Loucy (cell line): ENCODE measurements around the gene GRHL1.

Experiments used
- H2AFZ ChIP-seq: fragments of 200-600 bp; sonication (generic); 2 replicates; pipeline ENCODE4 v1.6.0; 2016; ENCODE audit warnings: antibody characterized with exemption, mild to moderate bottlenecking, low read length, moderate library complexity
- H3F3A ChIP-seq: fragments of 200-600 bp; 2 replicates; pipeline ENCODE4 v1.6.0; 2016; ENCODE audit warnings: antibody characterized with exemption, low read depth, mild to moderate bottlenecking
- H3K27me3 ChIP-seq: fragments of 200-600 bp; sonication (generic); 2 replicates; pipeline ENCODE4 v1.6.1; 2014; ENCODE audit warnings: low read length, mild to moderate bottlenecking; ENCODE audit not compliant: insufficient read depth, poor library complexity, severe bottlenecking
- H3K36me3 ChIP-seq: fragments of 200-600 bp; sonication (generic); 2 replicates; pipeline ENCODE4 v1.6.1; 2016; ENCODE audit warnings: low read length; ENCODE audit not compliant: insufficient read depth
- H3K4me1 ChIP-seq: fragments of 200-600 bp; sonication (generic); 2 replicates; pipeline ENCODE4 v1.5.1; 2014; ENCODE audit warnings: low read length, mild to moderate bottlenecking; ENCODE audit not compliant: insufficient read depth, poor library complexity, severe bottlenecking
- H3K4me2 ChIP-seq: fragments of 200-600 bp; sonication (generic); 2 replicates; pipeline ENCODE4 v1.6.0; 2014; ENCODE audit warnings: antibody characterized with exemption, low read length, low read depth, mild to moderate bottlenecking; ENCODE audit not compliant: poor library complexity, severe bottlenecking
- H3K4me3 ChIP-seq: fragments of 200-600 bp; sonication (generic); 2 replicates; pipeline ENCODE4 v1.5.1; 2014; ENCODE audit warnings: low read length, mild to moderate bottlenecking, mixed read lengths; ENCODE audit not compliant: poor library complexity, severe bottlenecking
- H3K79me2 ChIP-seq: fragments of 200-600 bp; sonication (generic); 2 replicates; pipeline ENCODE4 v1.6.1; 2014; ENCODE audit warnings: low read length; ENCODE audit not compliant: insufficient read depth
- H3K9ac ChIP-seq: fragments of 200-600 bp; sonication (generic); 2 replicates; pipeline ENCODE4 v1.6.0; 2014; ENCODE audit warnings: mild to moderate bottlenecking, low read depth, low read length, moderate library complexity; ENCODE audit not compliant: poor library complexity, severe bottlenecking
- H3K9me2 ChIP-seq: fragments of 200-600 bp; sonication (generic); replicated peaks from 2 replicates; pipeline ENCODE4 v1.6.1; 2016; ENCODE audit warnings: low read depth, low read length, mixed read lengths
- H3K9me3 ChIP-seq: fragments of 200-600 bp; sonication (generic); 2 replicates; pipeline ENCODE4 v1.6.1; 2014; ENCODE audit warnings: mild to moderate bottlenecking, antibody characterized with exemption, low read length, low read depth; ENCODE audit not compliant: insufficient read depth
- H4K20me1 ChIP-seq: fragments of 200-600 bp; sonication (generic); 2 replicates; pipeline ENCODE4 v1.6.0; 2014; ENCODE audit warnings: antibody characterized with exemption, low read length, mild to moderate bottlenecking; ENCODE audit not compliant: insufficient read depth, poor library complexity, severe bottlenecking
- EZH2phosphoT487 ChIP-seq: fragments of 200-600 bp; IDR thresholded peaks from 2 replicates; pipeline ENCODE4 v1.6.1; 2018; ENCODE audit warnings: antibody characterized with exemption, mild to moderate bottlenecking, moderate library complexity, borderline replicate concordance
- TF ChIP-seq, protein P1 (sequence below): fragments of 200-600 bp; sonication (generic); conservative IDR thresholded peaks from 2 replicates; pipeline ENCODE4 v1.5.1; 2014; ENCODE audit warnings: mild to moderate bottlenecking, antibody characterized with exemption, low read length

GRHL1 gene

DNA sequence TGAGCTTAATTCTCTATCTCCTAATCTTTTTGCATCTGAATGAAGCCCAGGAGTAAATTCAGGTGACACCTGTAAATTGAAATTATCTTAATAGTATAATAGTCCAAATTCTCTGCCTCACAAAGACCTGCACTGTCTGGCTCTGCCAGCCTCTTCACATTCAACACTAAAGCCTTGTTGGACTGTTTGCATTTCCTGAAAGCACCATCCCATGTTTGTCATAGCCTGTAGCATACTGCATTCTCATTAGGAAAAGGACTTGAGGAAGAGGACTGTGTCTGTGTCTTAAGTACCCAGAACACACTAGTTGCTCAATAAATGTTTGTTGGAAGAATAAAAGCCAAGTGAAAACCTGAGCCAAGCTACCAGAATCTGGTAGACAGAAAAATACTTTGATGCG lies 42.9 kb upstream of the GRHL1 start:
- Histone ChIP-seq H3K9me2 (no peaks in the 10 kb centered on the region), H3F3A (no peaks in the 10 kb centered on the region), H3K27me3 (no peaks in the 10 kb centered on the region), H3K36me3 (peaks cover 51% of the 10 kb centered on the region; the same call in 1 of the 2 replicates), H3K4me2 (no peak overlapping the region), H3K4me3 (no peak overlapping the region), H2AFZ (no peak overlapping the region), H3K4me1 (no peaks in the 10 kb centered on the region), H3K9ac (no peak overlapping the region), H3K79me2 (no peaks in the 10 kb centered on the region), H4K20me1 (no peaks in the 10 kb centered on the region), H3K9me3 (no peaks in the 10 kb centered on the region)
- TF ChIP-seq, protein P1, sequence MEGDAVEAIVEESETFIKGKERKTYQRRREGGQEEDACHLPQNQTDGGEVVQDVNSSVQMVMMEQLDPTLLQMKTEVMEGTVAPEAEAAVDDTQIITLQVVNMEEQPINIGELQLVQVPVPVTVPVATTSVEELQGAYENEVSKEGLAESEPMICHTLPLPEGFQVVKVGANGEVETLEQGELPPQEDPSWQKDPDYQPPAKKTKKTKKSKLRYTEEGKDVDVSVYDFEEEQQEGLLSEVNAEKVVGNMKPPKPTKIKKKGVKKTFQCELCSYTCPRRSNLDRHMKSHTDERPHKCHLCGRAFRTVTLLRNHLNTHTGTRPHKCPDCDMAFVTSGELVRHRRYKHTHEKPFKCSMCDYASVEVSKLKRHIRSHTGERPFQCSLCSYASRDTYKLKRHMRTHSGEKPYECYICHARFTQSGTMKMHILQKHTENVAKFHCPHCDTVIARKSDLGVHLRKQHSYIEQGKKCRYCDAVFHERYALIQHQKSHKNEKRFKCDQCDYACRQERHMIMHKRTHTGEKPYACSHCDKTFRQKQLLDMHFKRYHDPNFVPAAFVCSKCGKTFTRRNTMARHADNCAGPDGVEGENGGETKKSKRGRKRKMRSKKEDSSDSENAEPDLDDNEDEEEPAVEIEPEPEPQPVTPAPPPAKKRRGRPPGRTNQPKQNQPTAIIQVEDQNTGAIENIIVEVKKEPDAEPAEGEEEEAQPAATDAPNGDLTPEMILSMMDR = no peak
- no peak for TF ChIP-seq EZH2phosphoT487

DNA sequence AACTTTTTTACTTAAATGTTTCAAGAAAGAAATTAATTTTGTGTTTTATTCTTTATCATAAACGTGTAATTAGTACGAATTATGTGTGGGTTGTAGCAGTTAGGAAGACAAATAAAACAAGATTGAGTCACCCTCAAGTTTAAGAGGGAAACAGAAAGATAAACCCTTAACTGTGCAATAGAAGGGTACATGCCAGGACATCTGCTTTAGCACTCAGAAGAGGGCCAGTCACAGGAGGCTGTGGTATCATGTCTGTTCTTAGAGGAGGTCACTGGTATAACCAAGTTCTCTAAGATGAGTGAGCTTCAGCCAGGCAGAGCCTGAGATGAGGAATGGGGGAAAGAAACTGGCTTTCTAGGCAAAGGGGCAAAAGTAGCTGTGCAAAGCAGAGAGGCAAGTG lies 42.4 kb upstream of the GRHL1 start:
- H3K79me2 ChIP-seq = no peaks in the 10 kb centered on the region
- H3K4me2 ChIP-seq = no peak overlapping the region
- H3K4me1 ChIP-seq = no peaks in the 10 kb centered on the region
- H3K27me3 ChIP-seq = no peaks in the 10 kb centered on the region
- H4K20me1 ChIP-seq = no peaks in the 10 kb centered on the region
- no peak overlapping the region for H2AFZ ChIP-seq
- no peak overlapping the region for H3K9ac ChIP-seq
- peaks cover 56% of the 10 kb centered on the region; the same call in 1 of the 2 replicates for H3K36me3 ChIP-seq
- no peaks in the 10 kb centered on the region for H3K9me3 ChIP-seq
- H3K9me2 ChIP-seq = no peaks in the 10 kb centered on the region
- no peak overlapping the region for H3K4me3 ChIP-seq
- no peaks in the 10 kb centered on the region for H3F3A ChIP-seq
- TF ChIP-seq, protein P1 = no peak
- TF ChIP-seq EZH2phosphoT487 = no peak

DNA sequence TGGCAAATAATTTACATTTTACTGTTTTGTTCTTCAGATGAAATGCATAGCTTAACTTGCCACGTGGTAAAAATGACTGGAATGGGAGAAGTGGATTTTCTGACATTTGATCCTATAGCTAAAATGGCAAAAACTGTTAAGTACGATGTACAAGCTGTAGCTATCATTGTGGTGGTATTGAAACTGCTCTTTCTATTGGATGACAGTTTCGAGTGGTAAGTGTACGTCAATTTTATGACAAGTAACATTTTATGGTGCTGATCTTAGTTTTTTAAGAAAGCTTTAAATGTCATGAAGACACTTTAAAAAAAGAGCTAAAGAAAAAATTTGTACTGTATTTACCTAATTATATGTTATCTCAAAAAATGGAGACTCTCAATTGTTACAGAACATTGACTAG lies 40.8 kb upstream of the GRHL1 start:
- H3K27me3 ChIP-seq = no peaks in the 10 kb centered on the region
- H4K20me1 ChIP-seq = no peaks in the 10 kb centered on the region
- H3K9me2 ChIP-seq = no peaks in the 10 kb centered on the region
- no peak overlapping the region for H2AFZ ChIP-seq
- H3K4me2 ChIP-seq = no peak overlapping the region
- no peaks in the 10 kb centered on the region for H3K4me1 ChIP-seq
- H3F3A ChIP-seq = no peaks in the 10 kb centered on the region
- H3K9ac ChIP-seq = no peak overlapping the region
- no peak overlapping the region for H3K4me3 ChIP-seq
- H3K36me3 ChIP-seq = peaks cover 62% of the 10 kb centered on the region; the same call in 1 of the 2 replicates
- no peaks in the 10 kb centered on the region for H3K9me3 ChIP-seq
- TF ChIP-seq, protein P1 = no peak
- TF ChIP-seq EZH2phosphoT487 = no peak
- H3K79me2 ChIP-seq = no peaks in the 10 kb centered on the region
